ENCODE results near the gene DRD3. TPM values are rescaled to one million over a fixed set of nuclear protein-coding genes. Genes with fewer than 3 reads are reported as not detected.

DRD3 gene
- total and polyA plus RNA-seq, 8 donors = not detected

GRCh38 chr3:114128826-114129225, 50.0 kb downstream of the DRD3 start:
- Histone ChIP-seq H3K4me3 (no peak overlapping the region), H3K27ac (no peak overlapping the region), H3K36me3 (no peaks in the 10 kb centered on the region), H3K27me3 (no peaks in the 10 kb centered on the region), H3K9me3 (no peaks in the 10 kb centered on the region), H3K4me1 (no peaks in the 10 kb centered on the region)
- ATAC-seq = no peak
- TF ChIP-seq, protein P1, sequence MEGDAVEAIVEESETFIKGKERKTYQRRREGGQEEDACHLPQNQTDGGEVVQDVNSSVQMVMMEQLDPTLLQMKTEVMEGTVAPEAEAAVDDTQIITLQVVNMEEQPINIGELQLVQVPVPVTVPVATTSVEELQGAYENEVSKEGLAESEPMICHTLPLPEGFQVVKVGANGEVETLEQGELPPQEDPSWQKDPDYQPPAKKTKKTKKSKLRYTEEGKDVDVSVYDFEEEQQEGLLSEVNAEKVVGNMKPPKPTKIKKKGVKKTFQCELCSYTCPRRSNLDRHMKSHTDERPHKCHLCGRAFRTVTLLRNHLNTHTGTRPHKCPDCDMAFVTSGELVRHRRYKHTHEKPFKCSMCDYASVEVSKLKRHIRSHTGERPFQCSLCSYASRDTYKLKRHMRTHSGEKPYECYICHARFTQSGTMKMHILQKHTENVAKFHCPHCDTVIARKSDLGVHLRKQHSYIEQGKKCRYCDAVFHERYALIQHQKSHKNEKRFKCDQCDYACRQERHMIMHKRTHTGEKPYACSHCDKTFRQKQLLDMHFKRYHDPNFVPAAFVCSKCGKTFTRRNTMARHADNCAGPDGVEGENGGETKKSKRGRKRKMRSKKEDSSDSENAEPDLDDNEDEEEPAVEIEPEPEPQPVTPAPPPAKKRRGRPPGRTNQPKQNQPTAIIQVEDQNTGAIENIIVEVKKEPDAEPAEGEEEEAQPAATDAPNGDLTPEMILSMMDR (IDR thresholded peaks at IDR 0.05) = no peak
- DNase-seq = no peak
- intact Hi-C loops (cut with DNase I) = no loop called here
- no peak for FAIRE-seq
- 91 to 94% methylated on average over 8 of the region's 8 CpGs for WGBS, 2 donors

DNA sequence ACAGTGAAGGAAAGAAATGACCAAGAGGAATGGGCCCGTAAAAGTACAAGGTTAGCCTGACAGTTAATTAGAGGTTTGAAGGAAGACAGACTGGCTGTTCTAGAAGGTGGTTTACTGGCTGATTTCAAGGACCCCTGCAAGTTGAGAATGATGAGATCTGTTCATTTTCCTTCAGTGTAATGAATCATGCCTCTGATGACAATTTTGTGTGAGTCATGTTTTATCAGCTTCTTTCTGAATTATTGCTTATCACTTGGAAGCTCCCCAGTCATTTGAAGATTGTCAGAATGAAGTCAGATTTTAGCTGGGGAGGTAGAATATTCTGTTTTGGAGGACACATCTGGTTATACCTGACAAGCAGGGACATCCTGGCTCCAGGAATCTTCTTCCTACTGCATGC, 50.6 kb downstream of the DRD3 start:
- no peak for DNase-seq
- H3K9me3 ChIP-seq = no peaks in the 10 kb centered on the region
- H3K4me3 ChIP-seq = no peak overlapping the region
- H3K27me3 ChIP-seq = no peaks in the 10 kb centered on the region
- no peak for FAIRE-seq
- TF ChIP-seq, protein P1 (IDR thresholded peaks at IDR 0.05) = no peak
- no peak for ATAC-seq
- intact Hi-C loops (cut with DNase I) = no loop called here
- WGBS, 2 donors = 89 to 94% methylated on average over 1 of the region's 1 CpG
- no peak overlapping the region for H3K27ac ChIP-seq
- H3K4me1 ChIP-seq = no peaks in the 10 kb centered on the region
- H3K36me3 ChIP-seq = no peaks in the 10 kb centered on the region

GRCh38 chr3:114127517-114127916, 51.3 kb downstream of the DRD3 start:
- ATAC-seq (no peak), DNase-seq (no peak)
- WGBS, 2 donors = 73 to 79% methylated on average over 3 of the region's 3 CpGs

DNA sequence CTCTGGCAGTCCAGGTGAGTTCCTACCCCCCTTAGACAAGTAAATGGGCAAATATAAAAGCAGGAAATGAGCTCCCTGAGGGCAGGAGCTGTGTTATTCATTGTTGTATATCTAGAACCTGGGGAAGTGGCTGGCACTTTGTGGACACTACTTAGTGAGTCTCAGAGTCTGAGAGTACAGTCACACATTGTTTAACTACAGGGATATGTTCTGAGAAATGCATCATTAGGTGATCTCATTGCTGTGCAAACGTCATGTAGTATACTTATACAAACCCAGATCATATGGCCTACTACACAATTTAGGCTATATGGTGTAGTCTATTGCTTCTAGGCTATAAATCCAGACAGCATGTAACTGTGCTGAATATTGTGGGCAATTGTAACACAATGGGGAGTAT, 52.4 kb downstream of the DRD3 start:
- H3K9me3 ChIP-seq = no peaks in the 10 kb centered on the region
- intact Hi-C loops (cut with DNase I) = no loop called here
- H3K27ac ChIP-seq = no peak overlapping the region
- WGBS, 2 donors = 49 to 54% methylated on average over 1 of the region's 1 CpG
- DNase-seq = no peak
- H3K36me3 ChIP-seq = no peaks in the 10 kb centered on the region
- no peaks in the 10 kb centered on the region for H3K4me1 ChIP-seq
- FAIRE-seq = no peak
- no peaks in the 10 kb centered on the region for H3K27me3 ChIP-seq
- ATAC-seq = no peak
- H3K4me3 ChIP-seq = no peak overlapping the region
- TF ChIP-seq, protein P1 (IDR thresholded peaks at IDR 0.05) = no peak

More at GRCh38 chr3:114127517-114127916, 51.3 kb downstream of the DRD3 start:
- Histone ChIP-seq H3K9me3 (no peaks in the 10 kb centered on the region), H3K27me3 (no peaks in the 10 kb centered on the region), H3K36me3 (no peaks in the 10 kb centered on the region), H3K4me3 (no peak overlapping the region), H3K4me1 (no peaks in the 10 kb centered on the region), H3K27ac (no peak overlapping the region)
- TF ChIP-seq, protein P1 (IDR thresholded peaks at IDR 0.05) = no peak
- no peak for FAIRE-seq
- intact Hi-C loops (cut with DNase I) = no loop called here

DNA sequence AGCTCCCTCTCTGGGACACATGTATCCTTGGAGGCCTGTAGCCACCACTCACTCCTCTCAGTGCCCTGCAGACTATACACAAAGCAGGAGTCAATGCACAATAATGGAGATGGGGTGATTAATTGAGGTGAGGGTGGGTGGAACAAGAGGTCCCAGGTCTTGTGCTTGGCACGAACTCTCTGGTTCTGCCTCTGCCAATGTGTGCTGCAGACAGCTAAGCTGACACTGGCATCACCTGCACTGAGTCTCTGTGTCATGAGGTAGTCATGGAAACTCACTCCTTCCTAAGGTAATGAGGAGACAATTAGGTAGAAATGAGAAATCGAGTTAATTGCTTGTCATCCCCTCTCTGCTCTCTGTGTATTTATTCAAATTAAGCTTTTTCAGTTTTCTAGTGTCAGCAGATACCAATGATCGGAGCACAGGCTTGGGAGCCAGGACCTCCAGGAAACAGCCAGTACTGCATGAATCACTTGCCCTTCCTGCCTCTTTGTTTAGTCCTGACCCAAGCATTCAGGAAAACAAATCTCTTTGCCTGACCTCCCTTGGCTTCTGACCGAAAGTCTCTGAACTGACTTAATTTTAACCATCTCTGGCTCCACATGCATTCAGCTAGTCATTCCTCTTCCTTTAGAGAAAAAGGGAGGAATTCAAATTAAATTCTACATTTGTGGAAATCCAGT, 56.7 kb downstream of the DRD3 start:
- Histone ChIP-seq H3K27me3 (no peaks in the 10 kb centered on the region), H3K27ac (no peak overlapping the region), H3K36me3 (no peaks in the 10 kb centered on the region), H3K9me3 (no peaks in the 10 kb centered on the region), H3K4me1 (no peaks in the 10 kb centered on the region), H3K4me3 (no peak overlapping the region)
- ATAC-seq = peak in 3 of 4 donors; percentile 54 to 67 (median 59)
- TF ChIP-seq, protein P1 (IDR thresholded peaks at IDR 0.05) = no peak
- intact Hi-C loops (cut with DNase I) = no loop called here
- no peak for DNase-seq
- WGBS, 2 donors = 63 to 68% methylated on average over 4 of the region's 4 CpGs
- no peak for FAIRE-seq
